ENCODE data around the gene LKAAEAR1. TPM values are rescaled to one million over a fixed set of nuclear protein-coding genes. Genes with fewer than 3 reads are reported as not detected.

LKAAEAR1 gene
- total RNA-seq, 1 donor from 2014 or later, result 0.31 TPM

GRCh38 chr20:64082126-64082731, 2.0 kb downstream of the LKAAEAR1 start:
- H3K27me3 Mint-ChIP-seq, result peaks cover 4% of the 10 kb centered on the region
- TF ChIP-seq CTCF (IDR thresholded peaks at IDR 0.05), result no peak
- intact Hi-C loops (cut with micrococcal nuclease), result no loop called here
- peak overlapping the region; percentile 41 for H3K27ac Mint-ChIP-seq
- peaks cover 4% of the 10 kb centered on the region for H3K36me3 Mint-ChIP-seq (ENCODE audit: low read depth)
- peak overlapping the region; percentile 50 for H3K4me3 Mint-ChIP-seq
- ATAC-seq (ENCODE audit: low read depth), result no peak
- CTCF ChIA-PET, result interaction anchor here (1.3 to 7.5 kb wide), 3 partner anchors 39 to 108 kb away, joined by 3 to 80 read pairs (median 9); no protein-coding TSS in a partner anchor
- H3K9me3 Mint-ChIP-seq, result no peaks in the 10 kb centered on the region
- DNase-seq, result no peak
- POLR2A ChIA-PET, result no interaction called here
- peaks cover 52% of the 10 kb centered on the region for H3K4me1 Mint-ChIP-seq

- CTCF ChIA-PET, result interaction anchor here (1.3 to 7.5 kb wide), 3 partner anchors 20 to 107 kb away, joined by 3 to 80 read pairs (median 5); no protein-coding TSS in a partner anchor
- H3K9me3 Mint-ChIP-seq, result no peaks in the 10 kb centered on the region
- H3K36me3 Mint-ChIP-seq (ENCODE audit: low read depth), result peaks cover 4% of the 10 kb centered on the region
- POLR2A ChIA-PET, result interaction anchor here (3.1 to 8.1 kb wide), 2 partner anchors 15 to 18 kb away, joined by 27 to 77 read pairs; no protein-coding TSS in a partner anchor
- ATAC-seq (ENCODE audit: low read depth), result no peak
- intact Hi-C loops (cut with micrococcal nuclease), result no loop called here
- H3K4me3 Mint-ChIP-seq, result peak overlapping the region; percentile 50
- TF ChIP-seq CTCF (IDR thresholded peaks at IDR 0.05), result no peak
- H3K27me3 Mint-ChIP-seq, result peaks cover 4% of the 10 kb centered on the region
- H3K27ac Mint-ChIP-seq, result no peak overlapping the region
- no peak for DNase-seq
- peaks cover 56% of the 10 kb centered on the region for H3K4me1 Mint-ChIP-seq
These were observed 2.6 kb downstream of the LKAAEAR1 start for GRCh38 chr20:64081624-64081964.

GRCh38 chr20:64080813-64081623, 3.2 kb downstream of the LKAAEAR1 start:
- ChIA-PET POLR2A (interaction anchor here (1.1 to 8.1 kb wide), 8 partner anchors 15 to 100 kb away, joined by 3 to 77 read pairs (median 9); partner anchors contain the start of genes NPBWR2 and TCEA2), CTCF (interaction anchor here (1.3 to 7.5 kb wide), 3 partner anchors 21 to 107 kb away, joined by 3 to 80 read pairs (median 5); no protein-coding TSS in a partner anchor)
- no peaks in the 10 kb centered on the region for H3K9me3 Mint-ChIP-seq
- H3K4me1 Mint-ChIP-seq, result peaks cover 62% of the 10 kb centered on the region
- H3K27me3 Mint-ChIP-seq, result peaks cover 4% of the 10 kb centered on the region
- TF ChIP-seq CTCF (IDR thresholded peaks at IDR 0.05), result no peak
- intact Hi-C loops (cut with micrococcal nuclease), result no loop called here
- H3K4me3 Mint-ChIP-seq, result peak overlapping the region; percentile 81
- peaks cover 5% of the 10 kb centered on the region for H3K36me3 Mint-ChIP-seq (ENCODE audit: low read depth)
- no peak for DNase-seq
- no peak for ATAC-seq (ENCODE audit: low read depth)
- peak overlapping the region; percentile 84 for H3K27ac Mint-ChIP-seq

- ATAC-seq (ENCODE audit: low read depth), result peak; percentile 0
- peaks cover 68% of the 10 kb centered on the region for H3K4me1 Mint-ChIP-seq
- POLR2A ChIA-PET, result interaction anchor here (0.7 to 8.1 kb wide), 17 partner anchors 13 to 559 kb away, joined by 3 to 77 read pairs (median 6); partner anchors contain the start of genes NPBWR2, PPDPF, PRPF6 and SAMD10
- H3K36me3 Mint-ChIP-seq (ENCODE audit: low read depth), result peaks cover 13% of the 10 kb centered on the region
- TF ChIP-seq CTCF (IDR thresholded peaks at IDR 0.05), result no peak
- H3K27me3 Mint-ChIP-seq, result peaks cover 4% of the 10 kb centered on the region
- intact Hi-C loops (cut with micrococcal nuclease), result no loop called here
- no peak for DNase-seq
- H3K9me3 Mint-ChIP-seq, result no peaks in the 10 kb centered on the region
- CTCF ChIA-PET, result interaction anchor here (0.8 to 7.5 kb wide), 3 partner anchors 22 to 107 kb away, joined by 3 to 80 read pairs (median 5); no protein-coding TSS in a partner anchor
- H3K27ac Mint-ChIP-seq, result peak within 1 kb of the TSS; percentile 89
- peak within 1 kb of the TSS; percentile 87 for H3K4me3 Mint-ChIP-seq
These were observed 4.0 kb downstream of the LKAAEAR1 start, which contains the start of gene OPRL1 for GRCh38 chr20:64080013-64080812. TSS of gene OPRL1 (plus strand) at chr20:64080082. CDS start at chr20:64092721, 12,639 bp downstream.
